A204.1 (cell line): ENCODE data around the gene ERMAP.

Source experiments
- FAIRE-seq: peaks from 2 replicates; lab custom pipeline; 2012; peaks lifted over from hg19 to GRCh38; lab: Jason Lieb, UNC

The ERMAP gene, protein sequence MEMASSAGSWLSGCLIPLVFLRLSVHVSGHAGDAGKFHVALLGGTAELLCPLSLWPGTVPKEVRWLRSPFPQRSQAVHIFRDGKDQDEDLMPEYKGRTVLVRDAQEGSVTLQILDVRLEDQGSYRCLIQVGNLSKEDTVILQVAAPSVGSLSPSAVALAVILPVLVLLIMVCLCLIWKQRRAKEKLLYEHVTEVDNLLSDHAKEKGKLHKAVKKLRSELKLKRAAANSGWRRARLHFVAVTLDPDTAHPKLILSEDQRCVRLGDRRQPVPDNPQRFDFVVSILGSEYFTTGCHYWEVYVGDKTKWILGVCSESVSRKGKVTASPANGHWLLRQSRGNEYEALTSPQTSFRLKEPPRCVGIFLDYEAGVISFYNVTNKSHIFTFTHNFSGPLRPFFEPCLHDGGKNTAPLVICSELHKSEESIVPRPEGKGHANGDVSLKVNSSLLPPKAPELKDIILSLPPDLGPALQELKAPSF

DNA sequence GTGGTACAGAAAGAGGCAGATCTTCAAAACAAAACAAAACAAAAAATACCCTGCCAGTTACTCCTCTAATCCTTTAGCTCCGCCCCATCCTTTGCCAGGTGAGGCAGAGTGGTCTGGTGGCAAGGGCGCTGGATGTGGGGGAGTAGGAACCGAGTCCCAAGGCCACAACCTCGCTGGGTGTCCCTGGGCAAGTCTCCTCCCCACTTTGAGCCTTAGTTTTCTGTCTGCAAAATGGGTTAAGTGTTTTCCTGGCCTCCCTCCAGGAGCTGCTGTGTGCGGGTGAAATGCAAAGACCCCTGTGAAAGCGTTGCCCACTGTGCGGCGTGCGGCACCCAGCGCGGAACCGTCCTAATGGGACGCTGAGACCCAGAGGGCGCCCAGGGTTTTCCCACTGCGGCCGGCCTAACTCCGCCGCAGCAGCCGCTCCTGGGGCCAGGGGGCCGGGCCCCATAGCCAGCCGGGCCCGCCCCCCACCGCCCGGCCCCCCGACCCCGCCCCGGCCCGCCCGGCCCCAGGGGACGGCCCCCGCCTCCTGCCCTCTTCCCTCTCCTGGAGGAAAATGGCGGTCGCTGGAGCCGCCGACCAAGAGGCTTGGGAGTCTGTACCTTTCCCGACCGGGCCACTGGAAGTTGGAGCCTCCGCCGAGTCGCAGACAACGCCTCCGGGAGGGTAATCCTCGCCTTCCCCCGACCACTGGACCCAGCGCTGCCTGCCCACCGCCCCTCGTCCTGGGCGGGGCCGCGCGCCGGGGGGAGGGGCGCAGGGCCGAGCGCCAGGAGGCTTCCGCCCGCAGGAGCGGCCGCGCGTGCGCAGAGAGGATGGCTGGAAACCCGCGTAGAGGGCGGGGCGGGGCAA lies at the start of gene ERMAP, which contains the start of gene SVBP:
TSS of gene ERMAP (plus strand) at position 538 of the 855 bp plus-strand sequence. CDS start 13,327 bp downstream, outside the sequence.
TSS of gene SVBP (minus strand) at position 813 of the 855 bp plus-strand sequence. CDS start 853 bp downstream, outside the sequence.
- FAIRE-seq: no peak

DNA sequence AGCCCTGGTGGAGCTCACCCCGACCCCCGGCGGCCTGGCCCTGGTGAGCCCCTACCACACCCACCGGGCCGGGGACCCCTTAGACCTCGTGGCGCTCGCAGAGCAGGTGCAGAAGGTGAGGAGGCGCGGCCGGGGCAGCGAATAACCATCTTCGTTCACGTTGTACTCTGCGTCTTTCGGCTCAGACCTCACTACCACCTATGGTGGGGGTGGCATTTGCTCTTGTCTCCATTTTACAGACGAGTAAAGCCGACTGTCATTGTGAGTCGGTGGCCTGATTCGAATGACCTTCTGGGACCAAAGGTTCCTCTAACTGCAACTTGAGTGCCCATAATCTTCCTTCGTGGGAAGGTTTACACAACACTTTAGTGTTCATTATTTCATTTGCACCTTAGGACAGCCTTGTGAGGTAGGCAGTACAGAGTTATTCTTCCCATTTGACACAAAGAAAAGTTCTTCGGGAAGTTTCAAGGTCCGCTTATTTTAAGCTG lies 49.4 kb upstream of the ERMAP start:
- FAIRE-seq: no peak

DNA sequence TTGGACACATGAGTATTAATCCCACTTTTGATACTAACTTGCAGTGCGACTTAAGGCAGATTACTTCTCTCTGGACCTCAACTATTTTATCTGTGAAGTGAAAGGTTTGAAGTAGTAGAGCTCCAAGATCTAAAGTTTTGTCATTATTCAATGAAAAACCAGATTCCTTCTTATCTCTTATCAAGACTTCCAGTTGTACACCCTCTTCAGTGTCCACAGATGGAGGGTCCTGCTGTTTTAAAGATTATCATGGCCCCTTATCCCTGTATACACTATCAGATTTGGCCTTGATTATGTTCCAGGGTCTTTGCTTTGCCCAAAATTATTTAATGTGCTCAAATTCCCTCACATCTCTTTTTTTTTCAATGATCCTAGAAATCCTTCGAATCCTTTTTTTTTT lies 48.8 kb upstream of the ERMAP start:
- FAIRE-seq: no peak

DNA sequence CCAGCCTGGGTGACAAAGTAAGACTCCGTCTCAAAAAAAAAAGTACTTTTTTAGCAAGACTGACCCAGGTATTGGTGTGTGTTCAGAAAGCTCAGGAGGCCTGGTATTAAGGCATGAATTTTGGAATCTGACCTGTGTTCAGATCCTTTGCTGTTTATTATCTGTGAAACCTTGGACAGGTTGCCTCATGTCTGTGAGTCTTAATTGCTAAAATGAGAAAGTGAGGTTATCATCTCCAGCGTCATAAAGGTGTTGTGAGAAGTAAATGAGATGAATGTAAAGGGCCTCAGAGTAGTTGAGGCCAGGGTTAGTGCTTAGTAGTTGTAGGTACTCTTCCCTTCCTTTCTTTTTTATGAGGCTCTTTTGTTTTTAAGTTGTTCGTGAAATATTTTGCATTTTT lies 47.1 kb upstream of the ERMAP start:
- FAIRE-seq: no peak

DNA sequence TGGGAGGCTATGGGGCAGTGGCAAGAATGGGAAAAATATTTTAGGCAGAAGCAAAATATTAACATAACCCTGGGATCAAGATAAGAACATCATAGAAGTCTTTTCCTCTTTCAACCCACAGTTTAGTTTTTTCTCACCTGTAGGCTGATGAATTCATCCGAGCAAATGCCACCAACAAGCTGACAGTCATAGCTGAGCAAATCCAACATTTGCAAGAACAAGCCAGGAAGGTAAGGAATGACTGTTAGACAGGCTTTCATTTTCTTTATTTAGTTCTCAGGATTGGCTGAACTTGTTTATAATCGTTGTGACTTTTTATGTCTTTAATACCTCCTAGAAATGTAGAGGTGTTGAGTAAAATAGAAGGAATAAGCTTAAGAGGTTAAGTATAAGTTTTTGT lies 43.5 kb upstream of the ERMAP start:
- FAIRE-seq: no peak

DNA sequence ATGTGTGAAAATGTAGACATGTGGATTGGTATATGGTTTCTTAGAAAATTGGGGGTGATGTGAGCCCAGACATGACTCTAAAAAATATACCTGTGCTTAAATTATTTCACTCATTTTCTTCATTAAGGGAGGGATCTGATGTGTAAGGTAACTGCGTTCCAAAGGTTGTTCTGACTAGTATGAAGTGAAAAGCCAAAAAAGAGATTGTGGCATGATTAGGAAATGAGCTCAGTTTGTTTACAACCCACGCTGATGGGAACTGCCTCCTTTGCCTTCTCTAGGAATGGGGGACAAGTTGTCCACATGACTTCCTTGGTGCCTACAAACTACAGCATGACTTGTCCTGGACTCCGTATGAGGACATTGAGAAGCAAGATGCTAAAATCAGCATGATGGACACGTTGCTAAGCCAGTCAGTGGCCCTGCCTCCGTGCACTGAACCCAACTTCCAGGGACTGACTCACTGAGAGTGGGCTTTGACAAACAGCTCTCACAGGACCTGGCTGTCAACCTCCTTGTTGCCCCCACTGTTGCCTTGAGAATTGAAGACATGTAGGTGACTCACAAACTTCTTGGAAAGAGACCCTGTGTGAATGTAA lies 41.9 kb upstream of the ERMAP start:
- no peak for FAIRE-seq

DNA sequence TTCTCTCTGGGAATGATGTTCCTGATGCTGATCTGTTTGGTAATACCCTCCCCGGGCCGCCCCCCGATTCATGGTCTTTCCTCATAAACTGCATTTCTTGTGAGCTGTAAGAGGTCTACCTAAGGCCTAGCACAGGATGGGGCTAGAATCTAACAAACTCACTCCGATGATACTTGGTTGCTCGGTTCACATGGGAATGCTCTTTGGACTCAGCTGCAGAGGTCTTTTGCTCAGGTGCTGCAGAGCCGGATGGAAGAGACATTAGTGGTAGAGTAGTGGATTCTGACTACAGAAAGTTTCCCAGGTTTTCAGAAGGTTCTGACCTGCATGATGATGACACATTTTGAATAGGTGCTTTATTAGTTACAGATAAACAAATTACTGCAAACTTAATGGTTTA lies 40.4 kb upstream of the ERMAP start:
- FAIRE-seq: no peak

DNA sequence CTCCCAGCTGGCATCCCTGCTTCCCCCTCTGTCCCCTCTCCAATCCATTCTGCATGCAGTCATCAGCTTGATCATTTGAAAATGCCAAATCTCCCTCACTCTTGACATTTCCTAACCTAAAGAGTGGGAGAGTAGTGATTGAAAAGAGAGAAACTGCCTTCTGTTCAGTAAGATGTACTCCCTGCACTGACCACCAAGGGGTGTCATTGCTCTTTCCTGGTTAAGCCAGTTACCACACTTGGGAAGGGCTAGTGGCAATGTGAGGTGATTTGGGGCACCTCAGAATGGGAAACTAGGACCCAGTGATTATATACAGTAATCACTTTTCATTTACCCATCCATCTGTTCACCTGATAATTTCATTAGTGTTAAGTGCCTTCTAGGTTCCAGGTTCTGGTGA lies 39.1 kb upstream of the ERMAP start:
- no peak for FAIRE-seq

DNA sequence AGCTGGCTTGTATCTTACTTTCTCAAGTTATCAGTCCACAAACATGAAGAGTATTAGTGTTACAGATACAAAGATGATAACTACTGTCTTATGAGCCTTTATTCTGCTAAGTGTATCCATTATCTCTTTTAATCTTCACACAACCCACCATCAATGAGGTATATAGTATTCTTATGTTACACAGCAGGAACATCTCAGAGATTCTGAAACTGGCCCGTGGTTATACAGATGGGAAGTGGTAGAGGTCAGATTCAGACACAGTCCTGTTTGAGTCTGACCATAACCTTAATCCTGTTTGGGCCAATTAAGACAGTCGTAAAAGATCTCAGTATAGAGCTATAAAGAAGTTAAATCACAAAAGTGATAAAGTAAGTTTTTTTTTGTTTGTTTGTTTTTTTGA lies 37.2 kb upstream of the ERMAP start:
- no peak for FAIRE-seq

DNA sequence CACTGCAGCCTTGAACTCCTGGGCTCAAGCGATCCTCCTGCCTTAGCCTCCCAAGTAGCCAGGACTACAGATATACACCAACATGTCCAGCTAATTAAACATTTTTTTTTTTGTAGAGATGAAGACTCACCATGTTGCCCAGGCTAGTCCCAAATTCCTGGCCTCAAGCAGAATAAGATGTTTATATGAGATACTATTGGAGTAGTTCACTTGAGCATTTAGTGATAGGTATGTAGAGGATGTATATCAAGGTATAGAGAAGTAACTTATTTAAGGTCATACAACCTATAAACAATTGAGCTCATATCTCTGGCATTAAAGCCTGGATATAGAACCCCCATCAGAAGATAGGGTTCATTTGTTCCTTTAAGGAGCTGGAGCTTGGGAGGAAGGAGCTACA lies 36.7 kb upstream of the ERMAP start:
- FAIRE-seq: no peak

DNA sequence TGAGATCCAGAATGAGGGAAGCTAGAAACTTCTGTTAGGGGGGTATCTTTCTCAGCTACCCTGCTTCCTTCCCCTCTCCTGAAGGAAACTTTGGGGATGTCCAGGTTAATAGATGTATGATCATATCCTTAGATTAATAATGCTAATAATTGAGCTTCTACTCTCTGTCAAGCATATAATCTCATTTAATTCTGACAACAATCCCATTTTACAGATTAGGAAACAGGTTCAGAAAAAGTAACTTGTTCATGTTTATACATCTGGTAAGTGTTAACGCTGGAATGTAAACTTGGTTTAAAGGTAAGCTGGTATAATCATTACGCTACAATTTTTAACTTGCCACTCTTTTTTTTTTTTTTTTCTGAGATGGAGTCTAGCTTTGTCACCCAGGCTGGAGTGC lies 33.8 kb upstream of the ERMAP start:
- FAIRE-seq: no peak

DNA sequence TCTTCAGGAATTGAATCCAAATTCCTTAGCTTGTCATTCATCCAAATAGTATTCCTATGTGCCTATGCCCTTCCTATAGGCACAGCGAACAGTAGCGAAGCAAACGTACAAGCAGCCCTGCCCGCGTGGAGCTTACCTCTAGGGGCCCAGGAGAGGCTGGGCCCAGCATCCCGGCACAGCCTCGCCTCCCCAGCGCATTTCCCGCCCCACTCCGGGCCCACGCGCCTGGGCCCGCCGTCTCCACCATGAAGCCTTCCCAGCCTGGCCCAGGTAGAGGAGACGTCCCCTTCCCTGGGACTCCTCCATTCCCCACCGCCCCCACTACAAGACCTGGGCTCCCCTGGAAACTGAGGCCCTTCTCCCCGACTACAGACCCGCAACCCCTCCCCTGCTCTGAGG lies 32.4 kb upstream of the ERMAP start:
- no peak for FAIRE-seq

DNA sequence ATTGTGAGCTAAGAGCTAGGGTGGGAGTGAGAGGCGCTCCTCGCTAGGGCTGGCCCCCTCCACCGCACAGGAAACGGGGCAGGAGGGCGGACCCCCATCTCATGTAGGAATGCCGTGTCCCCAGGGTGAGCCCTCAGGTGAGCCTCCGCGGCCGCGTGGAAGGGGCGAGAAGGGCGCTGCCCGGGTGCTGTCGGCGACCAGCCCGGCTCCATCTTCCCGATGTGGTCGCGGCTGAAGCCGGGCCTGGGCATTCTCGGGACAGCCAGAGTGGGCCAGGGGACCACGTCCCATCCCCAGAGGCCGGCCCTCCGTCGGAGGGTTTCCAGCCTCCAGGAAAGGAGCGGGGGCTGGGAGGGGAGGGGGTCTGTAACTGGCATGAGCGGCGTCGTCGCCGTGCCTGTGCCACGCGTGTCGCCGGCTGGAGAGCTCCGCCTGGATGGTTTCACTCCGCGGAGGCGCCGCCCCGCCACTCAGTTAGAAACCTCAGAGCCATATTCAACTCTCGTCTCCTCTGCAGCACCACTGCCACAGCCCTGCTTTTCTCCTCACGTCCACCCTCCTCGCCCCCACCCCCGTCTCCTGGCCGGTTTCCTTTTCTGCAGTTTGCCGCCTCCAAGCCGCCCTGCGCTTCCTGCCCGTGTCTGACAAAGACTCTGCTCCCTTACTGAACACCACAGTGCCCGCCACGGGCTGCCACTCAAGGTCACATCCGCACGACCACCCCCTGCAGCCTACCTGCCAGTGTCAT lies 31.8 kb upstream of the ERMAP start, which contains the start of gene TMEM269:
TSS of gene TMEM269 (plus strand) at position 46 of the 748 bp plus-strand sequence. CDS start 4,903 bp downstream, outside the sequence.
- FAIRE-seq: no peak

DNA sequence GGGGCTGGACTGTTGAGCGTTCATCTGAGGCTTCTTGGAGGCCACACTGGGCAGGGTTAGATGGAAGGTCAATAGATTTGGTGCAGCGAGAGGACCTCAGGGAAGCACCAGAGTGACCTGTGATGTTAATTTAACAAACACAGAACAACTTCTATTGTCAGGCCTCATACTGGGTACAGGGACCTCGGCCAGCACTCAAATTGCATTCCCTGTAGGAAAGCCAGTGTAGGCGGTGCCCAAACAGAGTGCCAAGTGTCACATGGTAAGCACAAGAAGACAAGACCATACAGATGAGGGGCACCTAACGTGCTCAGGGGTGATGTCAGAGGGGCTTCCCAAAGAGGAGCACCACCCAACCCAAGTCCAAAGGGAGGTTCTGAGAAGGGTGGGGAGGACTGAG lies 30.8 kb upstream of the ERMAP start:
- no peak for FAIRE-seq

DNA sequence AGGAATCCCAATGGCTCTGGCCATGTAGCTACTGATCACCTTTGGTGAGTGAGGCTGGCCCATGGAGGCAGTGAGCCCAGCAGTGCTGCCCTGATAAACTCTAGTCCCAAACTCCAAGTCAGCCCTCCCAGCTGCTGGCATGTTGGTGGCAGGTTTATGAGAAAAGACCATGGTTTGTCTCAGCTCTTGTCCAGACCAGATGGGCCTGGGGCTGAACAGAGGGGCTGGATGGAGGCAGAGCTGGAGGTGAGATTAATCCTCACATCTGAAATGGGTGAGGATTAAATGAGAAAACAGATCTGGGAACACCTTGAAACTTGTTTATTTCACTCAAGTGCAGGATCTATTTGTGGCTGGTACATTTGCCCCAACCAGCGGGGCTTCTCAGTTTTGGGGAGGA lies 28.9 kb upstream of the ERMAP start:
- FAIRE-seq: no peak

DNA sequence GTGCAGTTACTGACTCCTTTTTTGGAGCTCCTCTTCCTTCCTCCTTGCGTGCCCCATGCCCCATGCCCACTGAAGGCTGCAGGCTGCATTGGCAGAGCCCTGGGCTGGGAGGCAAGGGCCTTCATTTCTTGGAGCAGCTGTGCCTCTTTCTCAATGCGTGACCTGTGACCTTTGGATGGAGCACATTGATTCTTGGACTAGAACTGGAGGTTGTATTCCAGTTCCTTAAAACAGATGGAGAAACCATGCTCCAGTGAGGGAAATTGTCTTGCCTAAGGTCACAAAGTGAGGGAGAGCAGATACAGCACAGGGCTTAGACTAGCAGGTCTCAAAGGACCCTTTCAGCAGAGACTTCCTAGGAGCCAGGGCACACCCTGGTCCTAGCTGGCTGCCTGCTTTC lies 23.1 kb upstream of the ERMAP start:
- FAIRE-seq: no peak

DNA sequence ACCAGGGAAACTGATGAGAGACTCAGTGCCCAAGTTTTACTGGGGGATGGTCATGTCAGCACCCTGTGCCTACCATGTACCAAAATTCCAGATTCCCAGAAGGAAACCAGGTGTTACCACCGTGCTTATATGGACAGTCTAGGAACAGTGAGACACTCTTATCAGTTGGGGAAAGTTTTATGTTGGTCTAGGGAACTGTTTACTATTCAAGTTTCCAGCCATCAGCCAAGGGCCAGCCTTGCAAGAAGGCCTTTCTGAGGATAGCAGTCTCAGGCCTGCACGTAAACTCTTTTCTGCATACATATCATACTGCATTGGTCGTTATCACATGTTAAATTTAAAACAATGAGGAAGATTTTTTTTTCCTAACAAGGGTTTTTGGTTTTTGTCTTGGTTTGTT lies 19.5 kb upstream of the ERMAP start:
- no peak for FAIRE-seq

DNA sequence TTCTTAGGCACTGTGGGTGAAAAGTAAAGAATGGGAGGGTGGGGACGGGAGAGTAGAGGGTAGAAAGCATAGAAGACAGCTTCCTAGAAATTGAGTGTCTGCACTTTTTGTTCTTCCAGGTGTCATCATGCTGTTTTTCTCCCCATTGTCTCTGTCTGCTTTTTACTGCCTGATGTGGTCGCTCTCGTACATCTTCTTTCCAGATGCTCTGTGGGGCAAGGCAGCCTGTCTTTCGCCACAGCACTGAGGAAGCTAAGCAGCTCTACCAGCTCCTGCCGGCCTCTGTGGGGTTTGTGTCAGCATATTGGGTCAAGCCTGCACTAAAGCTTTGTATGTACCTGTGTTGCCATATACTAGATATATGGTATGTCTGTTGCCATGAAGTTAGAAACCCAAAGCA lies 18.9 kb upstream of the ERMAP start:
- FAIRE-seq: no peak

DNA sequence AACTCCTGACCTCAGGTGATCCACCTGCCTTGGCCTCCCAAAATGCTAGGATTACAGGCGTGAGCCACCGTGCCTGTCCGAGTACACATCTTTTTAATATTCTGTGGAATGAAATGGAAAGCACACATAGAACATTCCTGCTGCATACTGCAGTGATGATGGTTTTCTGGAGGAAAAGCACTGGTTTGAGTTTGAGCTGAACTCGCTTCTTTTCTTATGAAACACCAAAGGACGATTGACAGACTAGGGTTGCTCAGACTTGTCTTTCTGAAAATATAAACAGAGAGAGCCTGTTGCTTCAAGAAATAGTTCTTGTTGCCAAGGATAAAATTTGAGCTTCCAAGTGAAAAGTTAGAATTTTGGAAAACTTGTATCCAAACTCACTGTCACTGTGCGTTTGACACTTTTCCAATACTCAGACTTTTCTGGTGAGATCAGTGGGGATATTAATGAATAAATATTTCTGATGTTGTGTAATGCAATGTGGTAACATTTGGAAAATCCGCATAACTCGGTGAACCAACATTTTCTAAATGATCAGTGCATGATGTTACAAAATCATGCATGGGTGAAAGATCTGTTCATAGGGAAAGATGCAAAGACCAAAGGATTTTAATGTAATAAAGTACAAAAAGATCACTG lies 15.0 kb upstream of the ERMAP start:
- no peak for FAIRE-seq

DNA sequence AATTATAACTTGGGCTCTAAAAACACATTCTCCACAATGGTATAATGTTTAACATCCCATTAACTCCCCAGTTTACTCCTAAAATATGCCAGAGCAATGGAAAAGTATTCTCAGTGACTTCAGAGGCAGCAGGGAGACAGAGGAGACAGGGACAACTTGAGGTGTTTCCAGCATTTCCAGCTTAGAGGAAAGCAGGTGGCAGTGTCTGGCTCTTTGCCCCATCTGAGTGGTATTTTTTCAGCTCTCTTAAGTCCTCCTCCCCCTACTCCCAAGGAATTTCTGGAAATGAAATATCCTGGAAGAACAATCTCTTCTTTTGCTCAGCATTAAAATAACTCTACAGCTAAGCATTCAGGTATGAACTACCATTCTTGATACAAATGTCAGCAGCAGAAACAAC lies 10.8 kb upstream of the ERMAP start:
- FAIRE-seq: no peak

DNA sequence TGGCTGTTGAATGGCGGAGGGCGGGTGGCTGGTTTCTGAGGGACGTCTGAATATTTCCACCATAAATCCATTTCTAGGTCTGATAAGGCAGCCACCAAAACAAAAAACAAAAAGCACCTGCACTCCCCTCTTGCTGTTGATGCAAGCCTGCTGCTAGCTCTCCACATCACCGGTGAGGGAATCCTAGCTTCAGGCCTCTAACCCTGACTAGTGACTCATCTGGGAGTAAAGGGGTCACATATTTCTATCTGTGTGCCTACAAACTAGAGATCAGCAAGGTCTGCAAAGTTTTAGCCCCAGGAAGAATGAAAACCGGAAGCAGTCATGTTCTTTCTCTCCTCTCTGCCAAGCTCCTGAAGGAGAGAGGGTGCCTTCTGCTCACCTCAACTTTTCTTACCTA lies 10.3 kb upstream of the ERMAP start:
- no peak for FAIRE-seq
